Neuron (in vitro differentiated cells): ENCODE results near the gene VARS1.

ENCODE experiments used
- H2AFZ ChIP-seq: one replicate; pipeline ENCODE4 v1.6.1; 2013; ENCODE audit warnings: low read depth, mild to moderate bottlenecking, inconsistent platforms, low read length, moderate library complexity
- H3K27me3 ChIP-seq: one replicate; pipeline ENCODE4 v1.6.1; 2013; ENCODE audit warnings: low read length; ENCODE audit not compliant: insufficient read depth
- H3K36me3 ChIP-seq: one replicate; pipeline ENCODE4 v1.6.1; 2013; ENCODE audit warnings: low read length; ENCODE audit not compliant: insufficient read depth
- H3K4me1 ChIP-seq: one replicate; pipeline ENCODE4 v1.6.1; 2013; ENCODE audit warnings: low read length; ENCODE audit not compliant: insufficient read depth
- H3K4me3 ChIP-seq: 2 replicates; pipeline ENCODE4 v1.5.1; 2013; ENCODE audit warnings: mild to moderate bottlenecking, low read length, moderate library complexity
- H3K9me3 ChIP-seq: one replicate; pipeline ENCODE4 v1.6.1; 2013; ENCODE audit warnings: low read length

VARS1 gene

GRCh38 chr6:31750411-31751022, 45.0 kb downstream of the VARS1 start:
- peaks cover 32% of the 10 kb centered on the region for H3K36me3 ChIP-seq
- H3K27me3 ChIP-seq: no peaks in the 10 kb centered on the region
- H3K4me3 ChIP-seq: no peak overlapping the region
- no peaks in the 10 kb centered on the region for H3K4me1 ChIP-seq
- no peaks in the 10 kb centered on the region for H3K9me3 ChIP-seq
- H2AFZ ChIP-seq: no peak overlapping the region

GRCh38 chr6:31749301-31750036, 46.1 kb downstream of the VARS1 start:
- Histone ChIP-seq H3K36me3 (peaks cover 37% of the 10 kb centered on the region), H3K27me3 (no peaks in the 10 kb centered on the region), H3K4me3 (no peak overlapping the region), H3K4me1 (no peaks in the 10 kb centered on the region), H3K9me3 (no peaks in the 10 kb centered on the region), H2AFZ (no peak overlapping the region)
